Central memory CD8-positive, alpha-beta T cell (primary cell): ENCODE results near the gene FAM222B.
"Not testable (repeated sequence)": the region's sequence is repeated elsewhere in the genome, so short reads cannot be mapped to it uniquely, and the experiment has no call there.

Experiments
- ATAC-seq: fragments of 150-1000 bp; cut with Tn5 transposase; replicated peaks from 2 replicates; pipeline ENCODE4 v1.10.0; 2022; ENCODE audit warnings: mild to moderate bottlenecking, moderate FRiP score, moderate number of reproducible peaks; ENCODE audit not compliant: poor library complexity, severe bottlenecking; ENCODE audit errors: extremely low read depth
- DNase-seq, 2 donors: peaks; one replicate each; pipeline ENCODE4 v3.0.0; 2021; ENCODE audit warnings: low spot score in 2 of 2
- H3K27ac Mint-ChIP-seq: one replicate; pipeline ENCODE4 v1.8.0; 2022; ENCODE audit warnings: low read depth, mild to moderate bottlenecking, moderate library complexity, mixed read lengths
- H3K27me3 Mint-ChIP-seq: one replicate; pipeline ENCODE4 v1.8.0; 2022; ENCODE audit warnings: mixed read lengths
- H3K36me3 Mint-ChIP-seq: one replicate; pipeline ENCODE4 v1.8.0; 2022; ENCODE audit warnings: mild to moderate bottlenecking, moderate library complexity, mixed read lengths; ENCODE audit not compliant: insufficient read depth
- H3K4me1 Mint-ChIP-seq: one replicate; pipeline ENCODE4 v1.8.0; 2022; ENCODE audit warnings: mixed read lengths
- H3K4me3 Mint-ChIP-seq: one replicate; pipeline ENCODE4 v1.8.0; 2022; ENCODE audit warnings: mild to moderate bottlenecking, moderate library complexity, mixed read lengths
- H3K9me3 Mint-ChIP-seq: one replicate; pipeline ENCODE4 v1.8.0; 2022; ENCODE audit warnings: mixed read lengths

FAM222B gene

DNA sequence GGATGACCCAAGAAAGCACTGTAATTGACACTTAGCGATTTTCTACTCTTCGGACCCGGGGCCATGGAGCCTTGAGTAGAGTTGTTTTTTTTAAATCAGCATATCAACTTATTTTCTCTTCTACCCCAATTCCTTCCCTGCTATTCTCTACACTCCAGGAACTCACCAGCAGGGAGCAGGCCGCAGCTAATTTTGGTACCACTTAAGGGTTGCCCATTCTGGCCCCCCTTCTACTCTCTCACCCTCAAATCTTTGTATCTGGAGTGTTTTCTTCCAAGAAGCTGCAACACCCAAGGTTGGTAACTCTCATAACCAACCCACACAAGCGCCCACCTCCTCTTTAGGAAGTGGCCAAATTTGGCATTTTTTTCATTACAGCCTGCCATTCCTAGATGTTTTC, 6.7 kb upstream of the FAM222B start:
- Mint-ChIP-seq H3K4me3 (no peak overlapping the region), H3K27ac (no peak overlapping the region), H3K9me3 (no peaks in the 10 kb centered on the region), H3K27me3 (no peaks in the 10 kb centered on the region), H3K36me3 (no peaks in the 10 kb centered on the region), H3K4me1 (no peaks in the 10 kb centered on the region)
- no peak for DNase-seq
- no peak for ATAC-seq

GRCh38 chr17:28848667-28849066, 6.1 kb upstream of the FAM222B start:
- ATAC-seq, result peak; percentile 62
- not testable (repeated sequence) for H3K27ac Mint-ChIP-seq, H3K9me3 Mint-ChIP-seq

GRCh38 chr17:28846699-28847098, 4.1 kb upstream of the FAM222B start:
- H3K36me3 Mint-ChIP-seq, result not testable (repeated sequence)

More at GRCh38 chr17:28848667-28849066, 6.1 kb upstream of the FAM222B start:
- H3K36me3 Mint-ChIP-seq, H3K4me3 Mint-ChIP-seq, H3K4me1 Mint-ChIP-seq, H3K27me3 Mint-ChIP-seq: not testable (repeated sequence)
- DNase-seq, result peak; percentile 27 to 36

DNA sequence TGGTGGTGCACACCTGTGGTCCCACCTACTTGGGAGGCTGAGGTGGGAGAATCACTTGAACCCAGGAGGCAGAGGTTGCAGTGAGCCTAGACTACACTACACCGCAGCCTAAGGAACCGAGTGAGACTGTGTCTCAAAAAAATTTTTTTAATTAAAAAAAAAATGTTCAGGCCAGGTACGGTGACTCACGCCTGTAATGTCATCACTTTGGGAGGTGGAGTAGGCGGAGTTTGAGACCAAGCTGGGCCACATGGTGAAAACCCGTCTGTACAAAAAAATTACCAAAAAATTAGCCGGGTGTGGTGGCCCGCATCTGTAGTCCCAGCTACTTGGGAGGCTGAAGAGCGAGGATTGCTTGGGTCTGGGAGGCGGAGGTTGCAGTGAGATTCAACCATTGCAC, 3.6 kb upstream of the FAM222B start:
- Mint-ChIP-seq H3K4me1 (peaks cover 12% of the 10 kb centered on the region), H3K9me3 (no peaks in the 10 kb centered on the region), H3K27ac (no peak overlapping the region), H3K27me3 (no peaks in the 10 kb centered on the region), H3K36me3 (peaks cover 4% of the 10 kb centered on the region), H3K4me3 (no peak overlapping the region)
- ATAC-seq, result no peak
- no peak for DNase-seq

More at GRCh38 chr17:28846699-28847098, 4.1 kb upstream of the FAM222B start:
- not testable (repeated sequence) for ATAC-seq, H3K27ac Mint-ChIP-seq, H3K9me3 Mint-ChIP-seq, H3K4me3 Mint-ChIP-seq, DNase-seq, H3K27me3 Mint-ChIP-seq
- H3K4me1 Mint-ChIP-seq, result peaks cover 11% of the 10 kb centered on the region

DNA sequence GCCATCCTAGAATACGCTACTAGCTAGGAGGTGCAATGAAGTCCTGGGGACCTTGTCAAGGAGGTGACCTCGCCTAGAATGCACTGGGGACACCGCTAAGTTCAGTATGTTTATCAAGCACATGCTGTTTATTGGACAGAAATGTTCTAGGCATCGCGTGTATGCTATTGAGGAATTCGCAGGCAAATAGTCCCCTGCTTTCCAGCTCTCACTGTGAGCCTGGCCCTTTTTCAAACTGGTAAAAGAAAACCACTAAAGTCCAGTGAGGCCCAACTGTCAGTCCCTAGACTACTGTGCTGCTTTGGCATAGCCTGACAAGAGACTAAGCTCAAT, 1.2 kb upstream of the FAM222B start:
- Mint-ChIP-seq H3K27ac (no peak overlapping the region), H3K36me3 (peaks cover 4% of the 10 kb centered on the region)

GRCh38 chr17:28841901-28842281, 699 bp downstream of the FAM222B start:
- DNase-seq (no peak), ATAC-seq (peak; percentile 39)
- Mint-ChIP-seq H3K27me3 (no peaks in the 10 kb centered on the region), H3K36me3 (peaks cover 4% of the 10 kb centered on the region), H3K4me1 (peaks cover 12% of the 10 kb centered on the region), H3K4me3 (peak overlapping the region; percentile 99), H3K9me3 (no peaks in the 10 kb centered on the region), H3K27ac (peak overlapping the region; percentile 92)

More for the DNA sequence above, 1.2 kb upstream of the FAM222B start:
- H3K9me3 Mint-ChIP-seq, result no peaks in the 10 kb centered on the region
- no peaks in the 10 kb centered on the region for H3K27me3 Mint-ChIP-seq
- ATAC-seq (no peak), DNase-seq (no peak)
- peak overlapping the region; percentile 99 for H3K4me3 Mint-ChIP-seq
- peaks cover 12% of the 10 kb centered on the region for H3K4me1 Mint-ChIP-seq

DNA sequence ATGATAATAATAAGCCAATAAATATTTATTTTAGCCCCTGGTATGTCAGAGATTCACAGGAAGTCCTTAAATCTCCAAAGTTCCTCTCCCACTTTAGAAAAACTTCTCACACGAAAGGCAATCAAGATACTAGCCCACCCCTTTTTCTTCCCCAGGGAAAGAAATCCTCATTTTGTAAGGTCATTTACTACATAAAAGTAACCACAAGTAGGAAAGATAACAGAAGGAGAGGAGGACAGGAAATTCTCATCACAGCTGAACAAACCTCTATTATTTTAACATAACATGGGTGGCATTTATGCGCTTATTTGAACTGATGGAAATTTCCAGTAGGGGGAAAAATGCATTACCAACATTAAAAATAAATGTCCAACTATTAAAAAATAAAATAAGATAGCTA, 3.4 kb downstream of the FAM222B start:
- no peaks in the 10 kb centered on the region for H3K9me3 Mint-ChIP-seq
- no peak overlapping the region for H3K4me3 Mint-ChIP-seq
- peaks cover 6% of the 10 kb centered on the region for H3K36me3 Mint-ChIP-seq
- peaks cover 20% of the 10 kb centered on the region for H3K4me1 Mint-ChIP-seq
- H3K27me3 Mint-ChIP-seq, result no peaks in the 10 kb centered on the region
- no peak overlapping the region for H3K27ac Mint-ChIP-seq
- ATAC-seq, result no peak
- no peak for DNase-seq

- H3K9me3 Mint-ChIP-seq, H3K27me3 Mint-ChIP-seq, DNase-seq, H3K4me3 Mint-ChIP-seq, H3K27ac Mint-ChIP-seq, H3K36me3 Mint-ChIP-seq, ATAC-seq: not testable (repeated sequence)
- peaks cover 20% of the 10 kb centered on the region for H3K4me1 Mint-ChIP-seq
Observed at GRCh38 chr17:28836541-28836940, 6.0 kb downstream of the FAM222B start.

GRCh38 chr17:28834420-28834819, 8.2 kb downstream of the FAM222B start:
- H3K27me3 Mint-ChIP-seq, result no peaks in the 10 kb centered on the region
- DNase-seq, result no peak
- no peak for ATAC-seq
- no peak overlapping the region for H3K27ac Mint-ChIP-seq
- no peaks in the 10 kb centered on the region for H3K9me3 Mint-ChIP-seq
- H3K4me3 Mint-ChIP-seq, result no peak overlapping the region
- peaks cover 20% of the 10 kb centered on the region for H3K4me1 Mint-ChIP-seq
- peaks cover 12% of the 10 kb centered on the region for H3K36me3 Mint-ChIP-seq

DNA sequence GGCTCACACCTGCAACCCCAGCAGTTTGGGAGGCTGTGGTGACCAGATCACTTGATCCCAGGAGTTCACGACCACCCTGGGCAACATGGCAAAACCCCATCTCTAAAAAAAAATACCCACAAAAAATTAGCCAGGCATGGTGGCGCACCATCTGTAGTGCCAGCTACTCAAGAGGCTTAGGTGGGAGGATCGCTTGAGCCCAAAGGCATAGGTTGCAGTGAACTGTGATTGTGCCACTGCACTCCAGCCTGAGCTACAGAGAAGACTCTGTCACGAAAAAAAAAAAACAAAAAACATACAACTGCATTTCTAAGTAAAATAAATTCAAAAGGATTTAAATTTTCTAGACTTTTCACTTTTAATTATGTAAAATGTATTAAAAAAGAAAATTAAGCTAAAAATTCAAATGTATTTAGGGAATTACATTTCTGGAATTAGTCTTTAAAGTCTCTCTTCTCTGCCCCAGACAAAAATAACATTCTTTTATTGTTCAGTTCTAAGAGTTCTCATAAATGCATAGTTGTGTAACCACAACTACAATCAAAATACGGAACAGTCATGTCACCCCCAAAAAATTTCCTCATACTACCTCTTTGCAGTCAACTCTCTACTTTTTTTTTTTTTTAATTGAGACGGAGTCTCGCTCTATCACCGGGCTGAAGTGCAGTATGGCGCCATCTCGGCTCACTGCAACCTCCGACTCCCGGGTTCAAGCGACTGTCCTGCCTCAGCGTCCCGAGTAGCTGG, 14.1 kb downstream of the FAM222B start:
- no peaks in the 10 kb centered on the region for H3K27me3 Mint-ChIP-seq
- H3K9me3 Mint-ChIP-seq, result no peaks in the 10 kb centered on the region
- H3K36me3 Mint-ChIP-seq, result peaks cover 15% of the 10 kb centered on the region
- DNase-seq, result no peak
- no peak overlapping the region for H3K27ac Mint-ChIP-seq
- ATAC-seq, result no peak
- H3K4me1 Mint-ChIP-seq, result peaks cover 9% of the 10 kb centered on the region
- no peak overlapping the region for H3K4me3 Mint-ChIP-seq

DNA sequence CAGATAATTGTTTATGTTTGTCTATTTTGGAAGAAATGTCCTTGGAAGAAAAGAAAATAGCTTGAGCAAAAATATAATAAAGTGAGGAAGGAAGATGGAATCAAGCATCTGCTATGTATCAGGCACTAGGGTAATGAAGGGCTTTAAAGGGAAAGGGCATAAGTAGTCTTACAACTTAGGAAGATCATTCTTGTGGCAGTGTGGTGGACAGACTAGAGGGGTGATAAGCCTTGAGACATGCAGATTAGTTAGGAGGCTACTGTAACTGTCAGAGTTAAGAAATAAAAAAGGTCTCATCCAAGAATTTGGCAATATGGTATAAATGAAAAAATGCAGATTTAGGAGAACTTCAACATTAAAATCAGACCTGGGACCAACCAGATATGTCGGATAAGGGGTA, 14.9 kb downstream of the FAM222B start:
- no peak for DNase-seq
- H3K9me3 Mint-ChIP-seq, result no peaks in the 10 kb centered on the region
- no peak for ATAC-seq
- peaks cover 13% of the 10 kb centered on the region for H3K4me1 Mint-ChIP-seq
- no peak overlapping the region for H3K4me3 Mint-ChIP-seq
- H3K36me3 Mint-ChIP-seq, result peaks cover 15% of the 10 kb centered on the region
- H3K27ac Mint-ChIP-seq, result no peak overlapping the region
- H3K27me3 Mint-ChIP-seq, result no peaks in the 10 kb centered on the region

- DNase-seq (no peak), ATAC-seq (no peak)
- Mint-ChIP-seq H3K27me3 (no peaks in the 10 kb centered on the region), H3K27ac (peak overlapping the region; percentile 52), H3K4me1 (peaks cover 17% of the 10 kb centered on the region), H3K36me3 (peaks cover 6% of the 10 kb centered on the region), H3K9me3 (no peaks in the 10 kb centered on the region), H3K4me3 (no peak overlapping the region)
Observed at GRCh38 chr17:28819582-28819981, 23.0 kb downstream of the FAM222B start.

GRCh38 chr17:28818819-28819221, 23.8 kb downstream of the FAM222B start:
- peak overlapping the region; percentile 52 for H3K27ac Mint-ChIP-seq
- no peak for ATAC-seq
- no peaks in the 10 kb centered on the region for H3K9me3 Mint-ChIP-seq
- H3K4me3 Mint-ChIP-seq, result no peak overlapping the region
- H3K4me1 Mint-ChIP-seq, result peaks cover 17% of the 10 kb centered on the region
- H3K36me3 Mint-ChIP-seq, result peaks cover 4% of the 10 kb centered on the region
- no peaks in the 10 kb centered on the region for H3K27me3 Mint-ChIP-seq
- DNase-seq, result no peak
